GM12874 (cell line): Measurements from ENCODE around the gene PPP1R9A.

Source experiments
- TF ChIP-seq, protein P1 (sequence below): IDR thresholded peaks from 2 replicates; pipeline ENCODE4 v1.5.1; 2011; ENCODE audit warnings: low read depth, mild to moderate bottlenecking, control low read depth, low read length, moderate library complexity; ENCODE audit not compliant: insufficient read depth

PPP1R9A gene

GRCh38 chr7:95250571-95250970 is 343.2 kb downstream of the PPP1R9A start:
- TF ChIP-seq, protein P1, sequence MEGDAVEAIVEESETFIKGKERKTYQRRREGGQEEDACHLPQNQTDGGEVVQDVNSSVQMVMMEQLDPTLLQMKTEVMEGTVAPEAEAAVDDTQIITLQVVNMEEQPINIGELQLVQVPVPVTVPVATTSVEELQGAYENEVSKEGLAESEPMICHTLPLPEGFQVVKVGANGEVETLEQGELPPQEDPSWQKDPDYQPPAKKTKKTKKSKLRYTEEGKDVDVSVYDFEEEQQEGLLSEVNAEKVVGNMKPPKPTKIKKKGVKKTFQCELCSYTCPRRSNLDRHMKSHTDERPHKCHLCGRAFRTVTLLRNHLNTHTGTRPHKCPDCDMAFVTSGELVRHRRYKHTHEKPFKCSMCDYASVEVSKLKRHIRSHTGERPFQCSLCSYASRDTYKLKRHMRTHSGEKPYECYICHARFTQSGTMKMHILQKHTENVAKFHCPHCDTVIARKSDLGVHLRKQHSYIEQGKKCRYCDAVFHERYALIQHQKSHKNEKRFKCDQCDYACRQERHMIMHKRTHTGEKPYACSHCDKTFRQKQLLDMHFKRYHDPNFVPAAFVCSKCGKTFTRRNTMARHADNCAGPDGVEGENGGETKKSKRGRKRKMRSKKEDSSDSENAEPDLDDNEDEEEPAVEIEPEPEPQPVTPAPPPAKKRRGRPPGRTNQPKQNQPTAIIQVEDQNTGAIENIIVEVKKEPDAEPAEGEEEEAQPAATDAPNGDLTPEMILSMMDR: no peak

- TF ChIP-seq, protein P1: no peak
Measured at GRCh38 chr7:95251966-95252365, 344.6 kb downstream of the PPP1R9A start.

DNA sequence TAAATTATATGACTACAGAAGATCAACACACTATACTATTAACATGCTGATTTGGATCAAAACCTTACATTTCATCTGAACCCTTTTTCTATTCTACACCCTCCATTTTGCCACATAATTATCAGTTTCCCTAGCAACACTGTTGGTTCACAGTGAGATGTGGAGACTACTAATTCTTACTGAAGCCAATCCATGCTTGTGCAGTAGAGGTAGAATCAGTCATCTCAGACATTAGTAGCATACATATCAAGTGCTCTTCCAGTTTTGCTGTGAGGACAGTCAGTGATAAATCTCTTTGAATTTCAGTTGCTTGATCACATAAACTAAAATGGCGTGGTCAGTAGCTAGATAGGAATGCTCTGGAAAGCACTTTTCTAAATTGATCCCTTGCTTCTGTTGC is 346.6 kb downstream of the PPP1R9A start:
- TF ChIP-seq, protein P1: no peak

DNA sequence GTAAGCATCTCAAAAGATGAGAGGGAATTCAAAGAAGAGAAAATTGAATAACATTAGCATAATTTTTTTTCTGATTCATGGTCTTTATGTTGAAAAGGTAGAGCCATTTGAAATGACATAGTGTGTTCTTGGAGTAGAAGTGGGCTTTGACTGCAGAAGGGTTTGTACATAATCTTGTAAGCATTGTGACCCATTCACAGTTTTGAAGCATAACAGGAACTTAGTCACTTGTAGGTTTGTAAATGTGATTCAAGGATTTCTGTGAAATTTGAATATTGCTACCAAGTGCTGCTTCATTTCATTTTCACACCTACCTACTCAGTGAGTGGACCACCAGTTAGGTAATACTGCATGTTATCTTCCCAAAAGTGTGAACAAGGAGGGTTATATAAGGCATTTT is 348.3 kb downstream of the PPP1R9A start:
- TF ChIP-seq, protein P1: no peak

DNA sequence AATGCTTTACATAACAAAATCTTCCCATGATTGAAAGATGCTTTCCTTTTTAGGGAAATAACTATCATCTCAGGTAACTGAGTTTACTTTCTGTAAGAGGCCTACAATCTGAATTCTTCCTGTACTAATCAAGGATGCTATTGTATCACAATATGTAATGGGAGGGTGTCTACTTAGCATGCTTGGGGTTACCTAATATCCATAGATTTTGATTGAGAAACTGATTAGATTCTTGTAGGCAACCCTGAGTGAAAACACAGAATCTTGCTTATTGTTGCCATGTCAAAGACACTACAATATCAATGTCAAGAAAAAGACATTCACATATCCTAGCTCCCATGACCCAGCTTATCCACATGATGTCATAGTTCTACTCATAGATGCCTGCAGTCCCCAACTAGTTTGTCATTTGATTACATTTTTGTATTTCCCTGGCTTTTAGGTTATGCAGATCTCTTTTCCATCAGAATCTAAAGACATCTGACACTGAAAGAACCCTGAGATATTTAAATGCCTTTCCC is 354.6 kb downstream of the PPP1R9A start:
- TF ChIP-seq, protein P1: no peak

DNA sequence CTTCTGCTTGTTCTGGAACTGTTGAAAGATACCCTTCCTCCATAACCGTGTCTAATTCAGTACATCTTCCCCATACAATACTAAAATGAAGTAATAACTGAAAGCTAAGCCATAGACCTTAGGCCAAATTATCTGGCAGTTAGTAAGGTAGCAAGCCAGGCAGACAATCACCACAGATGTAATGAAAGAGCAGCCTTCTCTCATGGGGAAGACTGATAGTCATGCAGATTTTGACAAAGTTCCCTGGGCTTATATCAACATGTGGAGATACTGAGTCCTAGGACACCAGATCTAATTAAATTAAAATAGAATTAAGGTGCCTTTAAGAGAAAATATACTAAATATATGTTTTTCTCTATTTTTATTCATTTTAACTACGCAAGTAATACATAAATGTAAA is 355.5 kb downstream of the PPP1R9A start:
- TF ChIP-seq, protein P1: no peak

- TF ChIP-seq, protein P1: no peak
Measured at GRCh38 chr7:95263785-95264362, 356.5 kb downstream of the PPP1R9A start.
